K562 (cell line): Measurements from ENCODE around the gene GCNT2. TPM values are rescaled to one million over a fixed set of nuclear protein-coding genes. Genes with fewer than 3 reads are reported as not detected.

Experiments used
- ATAC-seq: fragments of 200-7000 bp; cut with Tn5 transposase; 3 replicates; pipeline ENCODE4 v1.9.1; 2020; ENCODE audit warnings: moderate library complexity
- BruUV-seq: library from RNA; stranded (reverse); fragments of 400-500 nt; replicated peaks from 2 replicates; lab custom pipeline; 2021; lab: Mats Ljungman, UMichigan
- CTCF ChIA-PET: fragments of 300-600 bp; formaldehyde crosslinking; extraction: SDS; loops from one replicate; lab custom pipeline; 2021; ENCODE audit warnings: low intra/inter-chr PET ratio; lab: Yijun Ruan, JAX
- POLR2A ChIA-PET: fragments of 300-600, 350-650 bp; sonication (Branson Sonifier 250); formaldehyde crosslinking; extraction: SDS; loops from one replicate; lab custom pipeline; 2021; ENCODE audit warnings: antibody characterized with exemption, inconsistent platforms; lab: Yijun Ruan, JAX
- DNase-seq, 4 experiments: peaks; one replicate each; pipeline versions ENCODE4 v3.0.0 to v3.0.0-alpha.2; 2011 to 2018; ENCODE audit warnings: low spot score in 3 of 4, mixed read lengths in 3 of 4; ENCODE audit errors: extremely low read depth in 1 of 4
- FAIRE-seq: peaks from 2 replicates; lab custom pipeline; 2011; peaks lifted over from hg19 to GRCh38; lab: Jason Lieb, UNC
- H2AFZ ChIP-seq: 2 replicates; pipeline ENCODE4 v1.6.0; 2011; ENCODE audit warnings: low read depth, low read length, control low read depth, inconsistent platforms
- H3K27ac ChIP-seq: fragments of 200-600 bp; 3 replicates; pipeline ENCODE4 v1.8.0; 2011; ENCODE audit warnings: low read depth, mild to moderate bottlenecking, control low read depth, inconsistent platforms, low read length, moderate library complexity, mixed read lengths; ENCODE audit errors: extremely low read depth
- H3K27me3 ChIP-seq, 2 experiments: fragments of 300-600 bp in 1 of 2; 2 replicates in 1 of 2; 3 replicates in 1 of 2; pipeline versions ENCODE4 v1.6.0 to v1.8.0; 2011; ENCODE audit warnings: inconsistent platforms in 2 of 2, low read length in 2 of 2, mild to moderate bottlenecking in 1 of 2, mixed read lengths in 1 of 2, moderate library complexity in 1 of 2; ENCODE audit not compliant: control insufficient read depth in 2 of 2, insufficient read depth in 2 of 2
- H3K36me3 ChIP-seq: fragments of 300-600 bp; 3 replicates; pipeline ENCODE4 v1.8.0; 2011; ENCODE audit warnings: mild to moderate bottlenecking, low read length, inconsistent platforms; ENCODE audit not compliant: control insufficient read depth, insufficient read depth
- H3K4me1 ChIP-seq, 2 experiments: fragments of 200-600 bp in 1 of 2; replicated peaks in 1 of 2; 2 replicates in 1 of 2; 3 replicates in 1 of 2; pipeline versions ENCODE4 v1.5.1 to v1.8.0; 2011; ENCODE audit warnings: inconsistent platforms in 2 of 2, low read length in 2 of 2, mild to moderate bottlenecking in 1 of 2, mixed read lengths in 1 of 2, moderate library complexity in 1 of 2; ENCODE audit not compliant: control insufficient read depth in 2 of 2, insufficient read depth in 2 of 2
- H3K4me2 ChIP-seq: 2 replicates; pipeline ENCODE4 v1.6.1; 2011; ENCODE audit warnings: low read length, control low read depth, inconsistent platforms, mixed read lengths; ENCODE audit not compliant: insufficient read depth
- H3K4me3 ChIP-seq: fragments of 200-600 bp; sonication (generic), shearing (Covaris generic); 2 replicates; pipeline ENCODE4 v1.5.1; 2016; ENCODE audit warnings: control low read depth, inconsistent platforms
- H3K79me2 ChIP-seq: fragments of 200-600 bp; 3 replicates; pipeline ENCODE4 v1.8.0; 2011; ENCODE audit warnings: low read length, inconsistent platforms; ENCODE audit not compliant: control insufficient read depth, insufficient read depth
- H3K9ac ChIP-seq, 2 experiments: 2 replicates each; pipeline versions ENCODE4 v1.6.0 to v1.6.1; 2011; ENCODE audit warnings: low read depth in 2 of 2, low read length in 2 of 2, control low read depth in 1 of 2, inconsistent platforms in 1 of 2, mild to moderate bottlenecking in 1 of 2, mixed read lengths in 1 of 2; ENCODE audit not compliant: insufficient read depth in 1 of 2
- H3K9me1 ChIP-seq: one replicate; pipeline ENCODE4 v1.6.0; 2011; ENCODE audit warnings: inconsistent platforms, mild to moderate bottlenecking, low read length, moderate library complexity; ENCODE audit not compliant: control insufficient read depth, insufficient read depth
- H3K9me3 ChIP-seq: replicated peaks from 2 replicates; pipeline ENCODE4 v1.5.1; 2011; ENCODE audit warnings: low read depth, low read length, inconsistent platforms; ENCODE audit not compliant: control insufficient read depth, insufficient read depth
- H4K20me1 ChIP-seq: replicated peaks from 2 replicates; pipeline ENCODE4 v1.6.1; 2011; ENCODE audit warnings: low read length, inconsistent platforms, mixed read lengths; ENCODE audit not compliant: control insufficient read depth, insufficient read depth
- ADNP ChIP-seq: fragments of 200-800 bp; sonication (Bioruptor generic); IDR thresholded peaks from 2 replicates; pipeline ENCODE4 v1.6.1; 2016; ENCODE audit warnings: missing genetic modification characterization, missing compliant biosample characterization
- BACH1 ChIP-seq: fragments of 200-800 bp; sonication (Bioruptor generic); IDR thresholded peaks from 2 replicates; pipeline ENCODE4 v1.6.1; 2016; ENCODE audit warnings: missing genetic modification characterization, missing compliant biosample characterization
- EP400 ChIP-seq: fragments of 450-650 bp; IDR thresholded peaks from 2 replicates; pipeline ENCODE4 v1.6.1; 2017; ENCODE audit warnings: antibody characterized with exemption, mild to moderate bottlenecking, moderate library complexity
- ILF3 ChIP-seq: fragments of 450-650 bp; IDR thresholded peaks from 2 replicates; pipeline ENCODE4 v1.6.1; 2018; ENCODE audit warnings: antibody characterized with exemption, mild to moderate bottlenecking, moderate library complexity, borderline replicate concordance
- JUN ChIP-seq, 2 experiments: sonication (generic) in 1 of 2; formaldehyde crosslinking in 1 of 2; IDR thresholded peaks; 2 replicates each; pipeline versions ENCODE4 v1.6.1 to v1.8.0; 2012 to 2022; ENCODE audit warnings: borderline replicate concordance in 2 of 2, mild to moderate bottlenecking in 2 of 2, improper control_type of control experiment in 1 of 2, low read depth in 1 of 2, low read length in 1 of 2, missing genetic modification reagents in 1 of 2
- MAFG ChIP-seq: fragments of 450-650 bp; conservative IDR thresholded peaks from 2 replicates; pipeline ENCODE4 v1.6.1; 2016; ENCODE audit warnings: missing genetic modification characterization, missing compliant biosample characterization
- SPI1 ChIP-seq: IDR thresholded peaks from 2 replicates; pipeline ENCODE4 v1.6.1; 2011; ENCODE audit warnings: low read depth, low read length, control low read depth, borderline replicate concordance
- ZNF212 ChIP-seq: fragments of 450-650 bp; formaldehyde crosslinking; IDR thresholded peaks from 2 replicates; pipeline ENCODE4 v1.4.0; 2020; ENCODE audit warnings: mild to moderate bottlenecking
- WGBS: fragments of 100-300 bp; shearing (Covaris generic); methylation state at CpG from one replicate; pipeline ENCODE4 v1.1.6; 2016; ENCODE audit warnings: low coverage, mixed read lengths; ENCODE audit not compliant: insufficient coverage; ENCODE audit errors: missing lambda C conversion rate; 5-methylcytosine and 5-hydroxymethylcytosine counted together
- in situ Hi-C: fragments of 300-500 bp; cut with MboI; formaldehyde crosslinking; loops from 4 replicates; pipeline ENCODE4 v1.15.0; 2018; ENCODE audit warnings: inconsistent platforms, mixed read lengths
- intact Hi-C: fragments of 100-400 bp; cut with micrococcal nuclease; formaldehyde crosslinking; loops from 2 replicates; pipeline ENCODE4 v1.14.2; 2022
- polyA plus RNA-seq, 8 experiments: library from polyadenylated mRNA; depleted of rRNA in 4 of 8; stranded (reverse) in 5 of 8; unstranded in 3 of 8; fragments of >200 nt; fragmentation: Nextera tagmentation in 2 of 8; fragmentation: Illumina TruSeq in 1 of 8; extraction: Ambion mirVana in 2 of 8; extraction: Trizol in 1 of 8; gene quantifications; 2 replicates each; pipeline versions ENCODE4 v1.2.1 to v1.2.3, GENCODE V29; 2011 to 2014; ENCODE audit warnings: inconsistent platforms in 1 of 8, missing spikeins in 1 of 8
- total RNA-seq, 7 experiments: library from RNA; depleted of rRNA in 6 of 7; stranded (reverse); fragments of >200 nt in 6 of 7; fragmentation: Illumina TruSeq in 2 of 7; extraction: Trizol in 2 of 7; gene quantifications; 2 replicates each; pipeline versions ENCODE4 v1.2.1 to v1.2.3, GENCODE V29; 2011 to 2021; ENCODE audit warnings: low replicate concordance in 1 of 7

Gene GCNT2
- total and polyA plus RNA-seq, 9 of the 15 experiments (the other 6 are each of a cell fraction or from before 2014, with no cell fraction given), result 0.78 to 2.6 (median 1.6) TPM

DNA sequence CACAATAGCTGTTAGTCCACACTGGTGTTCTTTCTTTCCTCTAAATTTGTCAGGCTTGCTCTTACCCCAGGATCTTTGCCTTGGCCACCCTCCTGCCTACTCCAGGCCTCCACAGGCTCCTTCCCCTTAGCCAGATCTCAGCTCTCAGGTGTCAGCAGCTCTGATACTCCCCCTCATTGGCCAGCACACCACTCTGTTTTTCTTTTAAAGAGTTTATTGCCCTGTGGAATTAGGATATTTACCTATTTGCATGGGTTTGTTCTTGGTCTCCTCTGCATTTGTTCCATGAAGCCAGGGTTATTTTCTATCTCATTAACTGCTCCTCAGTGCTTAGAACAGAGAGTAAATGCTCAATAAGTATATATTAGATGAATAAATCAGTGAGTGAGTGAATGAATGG, 36.8 kb downstream of the GCNT2 start (continued):
- no peak for TF ChIP-seq SPI1

DNA sequence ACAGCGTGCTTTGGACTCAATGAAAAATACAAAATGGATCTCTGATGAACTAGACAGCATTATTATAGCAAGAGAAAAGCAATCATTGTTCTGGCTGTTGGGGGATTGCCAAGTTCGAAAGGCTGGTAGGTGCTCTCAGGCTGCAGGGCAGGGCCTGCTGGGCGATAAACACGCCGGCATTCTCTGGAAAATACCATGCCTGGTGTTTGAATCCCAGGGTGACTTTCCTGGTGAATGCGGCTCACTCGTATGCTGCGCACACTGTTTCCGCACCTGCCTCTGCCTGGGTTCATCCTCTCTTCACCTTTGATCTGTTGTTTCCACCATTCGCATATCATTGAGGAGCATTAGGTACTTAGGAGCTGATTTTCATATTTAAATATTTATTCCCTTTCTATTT, 37.4 kb downstream of the GCNT2 start:
- FAIRE-seq (no peak), DNase-seq (no peak), ATAC-seq (no peak)
- no peaks in the 10 kb centered on the region for H4K20me1 ChIP-seq
- H3K36me3 ChIP-seq, result no peaks in the 10 kb centered on the region
- no peak overlapping the region for H3K4me2 ChIP-seq
- H3K9me1 ChIP-seq, result no peaks in the 10 kb centered on the region
- CTCF ChIA-PET, result no interaction called here
- peaks cover 36 to 54% of the 10 kb centered on the region in 2 experiments for H3K27me3 ChIP-seq
- no peak overlapping the region for H2AFZ ChIP-seq
- no peaks in the 10 kb centered on the region for H3K4me1 ChIP-seq
- H3K79me2 ChIP-seq, result no peaks in the 10 kb centered on the region
- WGBS, result 17% methylated on average over 10 of the region's 10 CpGs
- H3K9ac ChIP-seq, result no peak overlapping the region
- POLR2A ChIA-PET, result no interaction called here
- no TSS peak for BruUV-seq
- in situ Hi-C loops, result no loop called here
- no peak for TF ChIP-seq ILF3
- no peak for TF ChIP-seq ADNP (tag)
- no peak for TF ChIP-seq BACH1
- no peak for TF ChIP-seq ZNF212 (CRISPR knock-in tag)
- TF ChIP-seq JUN (IDR thresholded peaks at IDR 0.05; ENCODE audit: borderline replicate concordance, low read depth, low read length), result no peak
- TF ChIP-seq JUN (CRISPR knock-in tag; IDR thresholded peaks at IDR 0.05; ENCODE audit: borderline replicate concordance), result no peak
- TF ChIP-seq EP400, result no peak
- TF ChIP-seq MAFG, result no peak
- H3K4me3 ChIP-seq, result no peak overlapping the region
- no peaks in the 10 kb centered on the region for H3K9me3 ChIP-seq
- intact Hi-C loops, result no loop called here
- H3K27ac ChIP-seq, result no peak overlapping the region
